SK-N-MC (cell line): ENCODE results near the gene SLC1A2.

Source experiments
- EZH2 ChIP-seq: fragments of 200-600 bp; sonication (generic); IDR thresholded peaks from one replicate; pipeline ENCODE4 v1.6.1; 2017; ENCODE audit warnings: antibody characterized with exemption
- POLR2AphosphoS5 ChIP-seq: IDR thresholded peaks from 2 replicates; pipeline ENCODE4 v1.6.1; 2012; ENCODE audit warnings: mild to moderate bottlenecking, low read depth, low read length, borderline replicate concordance

DNA sequence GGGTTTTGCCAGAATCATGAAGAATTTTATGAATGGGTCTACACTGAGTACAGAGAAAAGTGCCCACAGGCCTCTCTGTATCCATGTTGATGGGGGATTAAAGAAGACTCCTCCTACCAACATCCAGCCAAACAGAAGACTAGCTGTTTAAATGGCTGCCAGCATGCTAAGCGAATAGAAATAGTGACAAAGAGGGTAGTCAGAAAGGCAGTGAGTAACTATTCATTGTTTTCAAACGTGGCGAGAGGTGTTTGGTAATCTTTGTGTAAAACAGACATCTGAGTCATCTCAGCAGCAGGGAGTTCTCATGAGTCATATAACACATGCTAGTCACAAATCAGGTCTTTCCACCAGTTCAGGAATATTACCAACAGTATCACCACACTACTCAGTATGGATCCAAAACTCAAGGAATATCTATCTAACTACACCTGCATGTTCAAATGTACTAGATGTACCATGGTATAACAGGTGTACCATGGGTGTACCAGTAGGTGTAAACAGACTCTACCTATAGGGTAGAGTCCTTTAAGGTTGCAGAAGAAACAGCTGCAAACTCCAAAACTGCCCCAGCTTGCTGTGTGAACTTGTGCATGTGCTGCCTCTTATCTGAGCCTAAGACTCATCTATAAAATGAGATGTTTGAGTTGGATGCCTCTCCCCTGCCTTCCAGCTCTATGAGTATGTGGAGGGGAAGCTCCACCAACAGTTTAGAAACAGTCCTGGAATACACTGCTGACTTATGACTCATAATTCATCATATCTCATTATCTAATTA lies 82.0 kb downstream of the SLC1A2 start:
- TF ChIP-seq EZH2 (no peak), POLR2AphosphoS5 (no peak)
